A673 (cell line): ENCODE data around the gene HLA-A. TPM values are rescaled to one million over a fixed set of nuclear protein-coding genes. Genes with fewer than 3 reads are reported as not detected.

Source experiments
- BruUV-seq: library from RNA; stranded (reverse); fragments of 400-500 nt; replicated peaks from 2 replicates; lab custom pipeline; 2021; lab: Mats Ljungman, UMichigan
- CTCF ChIA-PET: fragments of 300-600 bp; sonication (Branson Sonifier 250); formaldehyde crosslinking; loops from one replicate; lab custom pipeline; 2022; ENCODE audit warnings: antibody characterized with exemption; lab: Charles Lee
- POLR2A ChIA-PET: fragments of 300-600 bp; sonication (Branson Sonifier 250); formaldehyde crosslinking; loops from one replicate; lab custom pipeline; 2022; ENCODE audit warnings: antibody characterized with exemption; ENCODE audit not compliant: low non-redundant PET; lab: Charles Lee
- DNase-seq: peaks from one replicate; pipeline ENCODE4 v3.0.0-alpha.2; 2015; ENCODE audit warnings: low spot score
- H3K27ac ChIP-seq: fragments of 200-600 bp; sonication (generic); 2 replicates; pipeline ENCODE4 v1.5.1; 2016; ENCODE audit warnings: mixed run types, low read depth, mild to moderate bottlenecking, mixed read lengths, antibody characterized with exemption, low read length; ENCODE audit not compliant: poor library complexity, severe bottlenecking
- H3K27me3 ChIP-seq: fragments of 200-600 bp; sonication (generic); replicated peaks from 2 replicates; pipeline ENCODE4 v1.6.1; 2017; ENCODE audit warnings: mixed run types, low read depth, mild to moderate bottlenecking, mixed read lengths, antibody characterized with exemption, low read length; ENCODE audit not compliant: insufficient read depth, poor library complexity
- H3K36me3 ChIP-seq: fragments of 200-600 bp; sonication (generic); 2 replicates; pipeline ENCODE4 v1.6.1; 2016; ENCODE audit warnings: mixed run types, mild to moderate bottlenecking, mixed read lengths, antibody characterized with exemption, low read length; ENCODE audit not compliant: insufficient read depth, poor library complexity, severe bottlenecking
- H3K4me1 ChIP-seq: fragments of 200-600 bp; sonication (generic); 2 replicates; pipeline ENCODE4 v1.6.1; 2017; ENCODE audit warnings: mixed run types, mild to moderate bottlenecking, mixed read lengths, antibody characterized with exemption, low read length; ENCODE audit not compliant: insufficient read depth, poor library complexity, severe bottlenecking
- H3K4me3 ChIP-seq: fragments of 200-600 bp; sonication (generic); 2 replicates; pipeline ENCODE4 v1.5.1; 2016; ENCODE audit warnings: low read depth, mixed run types, mild to moderate bottlenecking, mixed read lengths, low read length; ENCODE audit not compliant: poor library complexity, severe bottlenecking
- H3K9me3 ChIP-seq: fragments of 200-600 bp; sonication (generic); 2 replicates; pipeline ENCODE4 v1.6.1; 2016; ENCODE audit warnings: mixed run types, low read depth, mild to moderate bottlenecking, mixed read lengths, antibody characterized with exemption, low read length; ENCODE audit not compliant: poor library complexity, severe bottlenecking
- EZH2 ChIP-seq: fragments of 200-600 bp; sonication (generic); IDR thresholded peaks from 2 replicates; pipeline ENCODE4 v1.6.1; 2017; ENCODE audit warnings: borderline replicate concordance, low read depth, mild to moderate bottlenecking, mixed read lengths, antibody characterized with exemption, low read length; ENCODE audit not compliant: poor library complexity, severe bottlenecking
- intact Hi-C: fragments of 100-400 bp; cut with micrococcal nuclease; formaldehyde crosslinking; loops from one replicate; pipeline ENCODE4 v1.10.0; 2022; ENCODE audit not compliant: unreplicated experiment
- total RNA-seq: library from RNA; stranded (reverse); gene quantifications from 2 replicates; pipeline ENCODE4 v1.2.3, GENCODE V29; 2021
- TF ChIP-seq, protein P1 (sequence below): fragments of 300-800, 200-600 bp; sonication (generic); conservative IDR thresholded peaks from 2 replicates; pipeline ENCODE4 v1.5.1; 2017; ENCODE audit warnings: low read depth, mild to moderate bottlenecking, antibody characterized with exemption, low read length, moderate library complexity, mixed read lengths

Gene HLA-A
- total RNA-seq, 1 experiment from 2014 or later, result 190 TPM

- H3K9me3 ChIP-seq, result no peaks in the 10 kb centered on the region
- no peak overlapping the region for H3K4me3 ChIP-seq
- H3K27ac ChIP-seq, result no peak overlapping the region
- H3K36me3 ChIP-seq, result no peaks in the 10 kb centered on the region
- no peak for TF ChIP-seq EZH2
- TF ChIP-seq, protein P1, sequence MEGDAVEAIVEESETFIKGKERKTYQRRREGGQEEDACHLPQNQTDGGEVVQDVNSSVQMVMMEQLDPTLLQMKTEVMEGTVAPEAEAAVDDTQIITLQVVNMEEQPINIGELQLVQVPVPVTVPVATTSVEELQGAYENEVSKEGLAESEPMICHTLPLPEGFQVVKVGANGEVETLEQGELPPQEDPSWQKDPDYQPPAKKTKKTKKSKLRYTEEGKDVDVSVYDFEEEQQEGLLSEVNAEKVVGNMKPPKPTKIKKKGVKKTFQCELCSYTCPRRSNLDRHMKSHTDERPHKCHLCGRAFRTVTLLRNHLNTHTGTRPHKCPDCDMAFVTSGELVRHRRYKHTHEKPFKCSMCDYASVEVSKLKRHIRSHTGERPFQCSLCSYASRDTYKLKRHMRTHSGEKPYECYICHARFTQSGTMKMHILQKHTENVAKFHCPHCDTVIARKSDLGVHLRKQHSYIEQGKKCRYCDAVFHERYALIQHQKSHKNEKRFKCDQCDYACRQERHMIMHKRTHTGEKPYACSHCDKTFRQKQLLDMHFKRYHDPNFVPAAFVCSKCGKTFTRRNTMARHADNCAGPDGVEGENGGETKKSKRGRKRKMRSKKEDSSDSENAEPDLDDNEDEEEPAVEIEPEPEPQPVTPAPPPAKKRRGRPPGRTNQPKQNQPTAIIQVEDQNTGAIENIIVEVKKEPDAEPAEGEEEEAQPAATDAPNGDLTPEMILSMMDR, result no peak
- CTCF ChIA-PET, result interaction anchor here (0.7 kb wide), 1 partner anchor 376 kb away, joined by 5 read pairs; no protein-coding TSS in a partner anchor
- H3K4me1 ChIP-seq, result no peaks in the 10 kb centered on the region
- intact Hi-C loops, result no loop called here
- BruUV-seq, result no TSS peak
- DNase-seq, result no peak
- no peaks in the 10 kb centered on the region for H3K27me3 ChIP-seq
- POLR2A ChIA-PET, result no interaction called here
These were observed 39.8 kb downstream of the HLA-A start for GRCh38 chr6:29982097-29982496.

- CTCF ChIA-PET, result no interaction called here
- Histone ChIP-seq H3K36me3 (no peaks in the 10 kb centered on the region), H3K4me3 (no peak overlapping the region), H3K9me3 (no peaks in the 10 kb centered on the region), H3K27ac (no peak overlapping the region), H3K4me1 (no peaks in the 10 kb centered on the region), H3K27me3 (peaks cover 1% of the 10 kb centered on the region)
- BruUV-seq, result no TSS peak
- no peak for DNase-seq
- POLR2A ChIA-PET, result no interaction called here
- intact Hi-C loops, result no loop called here
- TF ChIP-seq EZH2, result no peak
- TF ChIP-seq, protein P1, result no peak
These were observed 41.9 kb downstream of the HLA-A start for GRCh38 chr6:29984232-29984631.

- POLR2A ChIA-PET, result no interaction called here
- no TSS peak for BruUV-seq
These were observed 42.7 kb downstream of the HLA-A start for GRCh38 chr6:29984992-29985391.

More at GRCh38 chr6:29984992-29985391, 42.7 kb downstream of the HLA-A start:
- no peak for DNase-seq
- no peak overlapping the region for H3K4me3 ChIP-seq
- peaks cover 6% of the 10 kb centered on the region for H3K27me3 ChIP-seq
- no peaks in the 10 kb centered on the region for H3K36me3 ChIP-seq
- no peaks in the 10 kb centered on the region for H3K9me3 ChIP-seq
- TF ChIP-seq, protein P1, result no peak
- TF ChIP-seq EZH2, result no peak
- intact Hi-C loops, result no loop called here
- no peaks in the 10 kb centered on the region for H3K4me1 ChIP-seq
- H3K27ac ChIP-seq, result no peak overlapping the region
- CTCF ChIA-PET, result no interaction called here
